HG03066 (cell line): ENCODE measurements around the gene SLC13A2.
"Not testable (repeated sequence)": the region's sequence is repeated elsewhere in the genome, so short reads cannot be mapped to it uniquely, and the experiment has no call there.

Source experiments
- ATAC-seq: cut with Tn5 transposase; IDR thresholded peaks from one replicate; pipeline ENCODE4 v1.9.1; 2021; ENCODE audit warnings: low read depth; ENCODE audit not compliant: unreplicated experiment

Gene SLC13A2, protein sequence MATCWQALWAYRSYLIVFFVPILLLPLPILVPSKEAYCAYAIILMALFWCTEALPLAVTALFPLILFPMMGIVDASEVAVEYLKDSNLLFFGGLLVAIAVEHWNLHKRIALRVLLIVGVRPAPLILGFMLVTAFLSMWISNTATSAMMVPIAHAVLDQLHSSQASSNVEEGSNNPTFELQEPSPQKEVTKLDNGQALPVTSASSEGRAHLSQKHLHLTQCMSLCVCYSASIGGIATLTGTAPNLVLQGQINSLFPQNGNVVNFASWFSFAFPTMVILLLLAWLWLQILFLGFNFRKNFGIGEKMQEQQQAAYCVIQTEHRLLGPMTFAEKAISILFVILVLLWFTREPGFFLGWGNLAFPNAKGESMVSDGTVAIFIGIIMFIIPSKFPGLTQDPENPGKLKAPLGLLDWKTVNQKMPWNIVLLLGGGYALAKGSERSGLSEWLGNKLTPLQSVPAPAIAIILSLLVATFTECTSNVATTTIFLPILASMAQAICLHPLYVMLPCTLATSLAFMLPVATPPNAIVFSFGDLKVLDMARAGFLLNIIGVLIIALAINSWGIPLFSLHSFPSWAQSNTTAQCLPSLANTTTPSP

DNA sequence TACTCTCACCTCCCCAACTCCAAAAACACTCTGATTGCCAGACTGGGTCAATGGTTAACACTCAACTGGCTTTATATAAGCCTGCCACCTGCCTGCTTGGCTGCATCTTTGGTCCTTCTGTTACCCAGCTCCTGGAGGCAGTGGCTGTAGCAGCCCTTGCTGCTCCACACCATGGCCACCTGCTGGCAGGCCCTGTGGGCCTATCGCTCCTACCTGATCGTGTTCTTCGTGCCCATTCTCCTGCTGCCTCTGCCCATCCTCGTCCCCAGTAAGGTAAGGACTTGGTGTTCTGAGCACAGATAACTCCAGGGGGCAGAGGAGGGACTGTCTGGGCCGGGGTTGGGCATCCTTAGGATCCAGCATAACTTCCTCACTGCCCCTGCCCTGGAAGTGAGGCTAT lies at the start of gene SLC13A2:
TSS of gene SLC13A2 (plus strand) at position 103 of the 400 bp plus-strand sequence. CDS start at position 172, 69 bp downstream.
- no peak for ATAC-seq

DNA sequence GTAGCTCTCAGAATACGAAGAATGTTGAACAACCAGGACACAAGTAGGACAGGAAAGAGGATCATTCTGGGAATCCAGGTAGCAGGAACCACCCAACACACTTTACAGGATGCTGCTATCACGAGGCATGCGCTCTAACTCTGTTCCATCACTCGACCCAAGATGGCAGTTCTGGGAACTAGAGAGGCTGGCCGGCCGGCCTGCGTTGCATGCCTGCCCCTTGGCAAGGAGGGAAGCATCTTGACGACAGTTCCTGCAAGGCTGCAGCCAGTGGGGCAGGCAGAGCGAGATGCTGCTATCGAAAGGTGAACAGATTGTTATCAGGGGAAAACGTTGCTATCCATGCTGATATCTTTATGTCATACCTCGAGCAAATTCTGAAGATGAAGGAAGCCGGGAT lies 48.2 kb upstream of the SLC13A2 start:
- no peak for ATAC-seq

DNA sequence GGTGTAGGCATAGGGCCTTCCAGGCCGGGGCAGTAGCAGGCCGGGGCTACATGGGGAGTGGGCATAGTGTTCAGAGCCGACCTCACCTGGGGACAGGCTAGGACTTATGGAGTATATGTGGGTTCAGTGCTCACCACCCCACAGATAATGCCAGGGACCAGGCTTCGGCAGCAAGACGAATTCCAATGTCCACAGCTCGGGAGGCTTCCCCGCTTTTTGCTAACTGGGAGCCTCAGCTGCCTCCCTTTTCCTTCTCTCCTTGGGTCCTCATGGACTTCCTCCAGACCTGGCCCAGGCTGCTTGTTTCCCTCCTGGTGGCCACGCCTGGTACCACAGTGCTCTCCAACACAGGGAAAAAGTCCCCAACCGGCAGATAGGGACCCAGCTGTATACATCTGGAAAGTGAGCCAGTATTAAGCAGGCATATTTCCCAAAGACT lies 47.3 kb upstream of the SLC13A2 start:
- ATAC-seq: no peak

- no peak for ATAC-seq
Measured at GRCh38 chr17:28427371-28427770, 46.1 kb upstream of the SLC13A2 start.

- ATAC-seq: not testable (repeated sequence)
Measured at GRCh38 chr17:28427982-28428381, 45.5 kb upstream of the SLC13A2 start.

DNA sequence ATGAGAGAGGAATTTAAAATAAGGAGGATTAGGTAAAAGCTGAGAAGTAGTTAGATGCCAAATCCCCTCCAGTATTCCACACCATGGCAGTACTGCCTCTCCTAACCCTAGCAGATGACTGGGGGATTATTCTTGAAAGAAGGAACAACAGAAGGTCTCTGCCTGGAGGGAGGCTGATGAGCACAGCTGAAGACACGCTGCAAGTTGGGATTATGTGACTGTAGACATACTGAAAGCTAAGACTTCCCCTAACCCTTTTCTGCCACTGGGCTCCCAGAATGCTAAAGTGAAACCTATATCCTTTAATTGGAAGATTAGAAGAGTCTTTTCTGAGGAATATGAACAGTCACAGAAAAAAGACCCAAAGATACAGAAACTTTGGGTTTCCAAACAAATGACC lies 39.7 kb upstream of the SLC13A2 start:
- no peak for ATAC-seq

GRCh38 chr17:28434326-28434725 lies 39.1 kb upstream of the SLC13A2 start:
- not testable (repeated sequence) for ATAC-seq

DNA sequence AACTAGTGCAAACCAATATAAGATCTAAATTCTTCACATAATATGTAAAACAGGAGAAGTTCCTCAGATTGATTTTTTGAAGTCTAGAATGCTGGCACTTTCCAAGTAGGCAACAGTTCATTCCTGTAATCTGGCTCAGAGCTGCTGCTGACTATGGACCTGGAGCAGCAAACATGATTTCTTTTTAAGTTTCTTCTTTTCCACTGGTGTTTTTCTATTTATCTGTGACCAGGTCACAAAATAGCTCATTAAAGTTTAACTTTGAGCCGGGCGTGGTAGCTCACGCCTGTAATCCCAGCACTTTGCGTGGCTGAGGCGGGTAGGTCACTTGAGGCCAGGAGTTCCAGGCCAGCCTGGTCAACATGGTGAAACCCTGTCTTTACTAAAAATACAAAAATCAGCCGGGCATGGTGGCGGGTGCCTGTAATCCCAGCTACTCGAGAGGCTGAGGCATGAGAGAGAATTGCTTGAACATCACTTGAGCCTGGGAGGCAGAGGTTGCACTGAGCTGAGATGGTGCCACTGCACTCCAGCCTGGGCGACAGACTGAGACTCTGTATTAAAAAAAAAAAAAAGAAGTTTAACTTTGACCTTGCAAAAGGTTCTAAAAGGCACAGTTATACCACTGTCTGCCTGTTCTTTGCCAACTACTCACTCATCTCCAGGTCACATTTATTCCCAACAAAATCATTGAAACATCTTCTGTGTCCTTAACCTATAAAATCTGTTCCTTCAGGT lies 29.4 kb upstream of the SLC13A2 start:
- ATAC-seq: no peak

- no peak for ATAC-seq
Measured at GRCh38 chr17:28446716-28447395, 26.6 kb upstream of the SLC13A2 start.

DNA sequence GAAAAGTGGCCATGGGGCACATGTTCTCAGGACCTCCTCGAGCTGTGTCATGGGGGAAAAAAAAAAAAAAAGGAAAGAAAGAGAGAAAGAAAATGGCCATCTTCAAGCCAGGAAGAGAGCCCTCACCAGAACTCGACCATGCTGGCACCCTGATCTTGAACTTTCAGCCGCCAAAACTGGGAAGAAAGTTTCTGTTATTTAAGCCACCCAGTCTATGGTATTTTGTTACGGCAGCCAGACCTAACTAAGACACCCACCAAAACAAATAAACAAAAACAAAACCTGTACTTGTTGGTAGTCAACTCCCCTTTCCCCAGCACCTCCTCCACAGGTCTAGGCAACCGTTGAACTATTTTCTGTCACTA lies 26.1 kb upstream of the SLC13A2 start:
- ATAC-seq: no peak

DNA sequence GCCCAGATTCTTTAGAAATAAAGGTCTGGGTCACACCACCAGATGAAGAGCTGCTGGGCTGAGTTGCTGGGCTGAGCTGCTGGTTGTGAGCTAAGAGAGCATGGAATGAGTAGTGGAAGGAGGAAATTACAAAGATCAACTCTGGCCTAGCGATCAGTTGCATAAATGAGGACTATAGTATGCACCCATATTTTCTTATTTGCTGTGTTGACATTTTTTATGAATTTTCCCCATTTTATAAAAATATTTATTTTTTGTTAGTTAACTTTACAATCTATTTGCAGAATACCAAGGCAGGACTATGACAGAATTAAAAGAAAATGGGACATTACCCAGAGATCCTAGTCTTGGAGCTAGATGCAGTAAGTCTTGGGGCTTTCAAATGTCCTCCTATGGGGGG lies 23.6 kb upstream of the SLC13A2 start:
- ATAC-seq: no peak

DNA sequence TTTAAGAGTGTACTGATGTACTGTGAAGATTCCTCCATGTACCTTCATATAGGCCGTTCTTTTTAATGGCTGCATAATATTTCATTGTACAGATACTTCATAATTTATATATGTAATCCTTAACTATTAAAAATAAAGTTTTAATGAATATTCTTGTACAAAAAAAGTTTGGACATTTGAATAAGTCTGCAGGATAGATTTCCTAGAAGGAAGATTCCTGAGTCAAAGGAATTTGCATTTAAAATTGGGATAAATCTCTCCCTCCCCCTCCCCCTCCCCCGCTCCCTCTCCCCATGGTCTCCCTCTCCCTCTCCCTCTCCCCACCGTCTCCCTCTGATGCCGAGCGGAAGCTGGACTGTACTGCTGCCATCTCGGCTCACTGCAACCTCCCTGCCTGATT lies 15.6 kb upstream of the SLC13A2 start:
- ATAC-seq: no peak

DNA sequence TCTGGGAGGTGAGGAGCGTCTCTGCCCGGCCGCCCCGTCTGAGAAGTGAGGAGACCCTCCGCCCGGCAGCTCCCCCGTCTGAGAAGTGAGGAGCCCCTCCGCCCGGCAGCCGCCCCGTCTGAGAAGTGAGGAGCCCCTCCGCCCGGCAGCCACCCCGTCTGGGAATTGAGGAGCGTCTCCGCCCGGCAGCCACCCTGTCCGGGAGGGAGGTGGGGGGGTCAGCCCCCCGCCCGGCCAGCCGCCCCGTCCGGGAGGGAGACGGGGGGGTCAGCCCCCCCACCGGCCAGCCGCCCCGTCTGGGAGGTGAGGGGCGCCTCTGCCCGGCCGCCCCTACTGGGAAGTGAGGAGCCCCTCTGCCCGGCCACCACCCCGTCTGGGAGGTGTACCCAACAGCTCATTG lies 14.6 kb upstream of the SLC13A2 start:
- ATAC-seq: not testable (repeated sequence)

- no peak for ATAC-seq
Measured at GRCh38 chr17:28460901-28461300, 12.5 kb upstream of the SLC13A2 start.

DNA sequence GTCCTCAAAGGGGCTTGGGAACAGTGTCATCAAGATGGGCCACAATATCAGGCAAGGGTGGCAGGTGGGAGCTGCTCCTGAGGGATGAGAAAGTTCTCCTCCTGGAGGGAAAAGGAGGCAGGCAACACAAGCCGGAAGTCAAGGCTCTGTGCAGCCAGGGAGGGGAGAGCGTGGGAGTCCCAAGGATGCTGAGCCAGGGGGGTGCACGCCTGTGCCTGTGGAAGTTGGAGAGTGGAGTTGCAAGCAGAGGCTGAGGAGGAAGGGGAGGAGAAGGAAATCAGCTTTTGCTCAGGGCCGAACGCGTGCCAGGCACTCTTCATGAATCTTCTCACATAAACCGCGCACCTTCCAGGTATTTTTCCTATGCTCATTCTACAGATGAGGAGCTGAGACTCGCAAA lies 7.4 kb upstream of the SLC13A2 start:
- no peak for ATAC-seq

DNA sequence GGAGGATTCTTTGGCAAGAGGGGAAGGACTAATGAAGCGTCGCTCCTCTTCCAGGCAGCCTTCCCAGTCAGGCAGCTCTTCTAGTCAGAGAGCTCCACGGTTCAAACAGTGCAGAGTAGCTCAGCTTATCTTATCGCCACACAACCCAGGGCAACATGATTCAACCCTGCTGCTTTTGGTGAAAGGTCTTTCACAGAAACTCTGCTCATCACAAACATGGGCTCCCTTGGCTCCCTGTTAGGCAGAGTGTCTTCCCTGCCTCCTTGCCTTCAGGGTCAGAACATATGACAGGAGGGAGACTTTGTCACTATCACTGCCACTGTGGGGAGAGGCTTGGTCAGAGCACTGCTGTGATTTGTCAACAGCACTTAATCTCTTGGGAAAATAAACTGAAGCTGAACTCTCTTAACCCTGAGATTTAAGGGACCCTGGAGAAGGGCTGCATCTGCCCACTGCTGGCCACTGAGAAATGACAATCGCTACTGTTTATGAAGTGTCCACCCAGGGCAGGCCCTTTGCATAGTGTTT lies 6.9 kb upstream of the SLC13A2 start:
- no peak for ATAC-seq

DNA sequence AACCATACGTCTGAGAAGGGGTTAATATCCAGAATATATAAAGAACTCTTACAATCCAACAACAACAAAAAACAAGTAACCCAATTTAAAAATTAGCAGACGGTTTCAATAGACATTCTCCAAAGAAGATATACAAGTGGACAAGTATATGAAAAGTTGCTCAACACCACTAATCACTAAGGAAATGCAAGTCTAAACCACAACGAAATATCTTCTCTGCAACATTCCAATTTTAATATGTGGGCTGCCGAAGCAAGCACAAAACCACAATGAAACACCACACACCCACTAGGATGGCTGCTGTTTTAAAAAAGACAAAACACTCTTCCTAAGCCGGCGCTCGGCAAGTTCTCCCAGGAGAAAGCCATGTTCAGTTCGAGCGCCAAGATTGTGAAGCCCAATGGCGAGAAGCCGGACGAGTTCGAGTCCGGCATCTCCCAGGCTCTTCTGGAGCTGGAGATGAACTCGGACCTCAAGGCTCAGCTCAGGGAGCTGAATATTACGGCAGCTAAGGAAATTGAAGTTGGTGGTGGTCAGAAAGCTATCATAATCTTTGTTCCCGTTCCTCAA lies 5.9 kb upstream of the SLC13A2 start:
- no peak for ATAC-seq

- ATAC-seq: not testable (repeated sequence)
Measured at GRCh38 chr17:28468033-28468735, 5.3 kb upstream of the SLC13A2 start.

DNA sequence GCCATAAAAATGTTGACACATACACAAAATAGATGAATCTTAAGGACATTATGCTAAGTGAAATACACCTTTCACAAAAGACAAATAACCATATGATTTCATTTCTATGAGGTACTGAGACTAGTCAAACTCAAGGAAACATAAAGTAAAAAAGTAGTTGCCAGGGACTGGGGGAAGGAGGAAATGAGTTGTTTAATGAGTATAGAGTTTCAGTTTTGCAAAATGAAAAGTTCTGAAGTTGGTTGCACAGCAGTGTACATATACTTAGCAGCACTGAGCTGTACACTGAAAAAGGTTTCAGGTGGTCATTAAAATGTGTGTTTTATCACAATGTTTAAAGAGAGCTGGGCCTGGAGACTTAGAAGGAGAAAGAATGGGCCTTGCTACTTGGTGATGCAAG lies 4.7 kb upstream of the SLC13A2 start:
- ATAC-seq: no peak

GRCh38 chr17:28469376-28469775 lies 4.1 kb upstream of the SLC13A2 start:
- no peak for ATAC-seq
